Measurements from ENCODE around the gene PCLO.
A peak's percentile ranks its signal among the peaks of the same experiment; 100 is the strongest.

PCLO gene

GRCh38 chr7:83162402-83163256, at the start of gene PCLO:
PCLO (minus strand) TSS chr7:83162884; CDS start chr7:83162592, 292 bp downstream.
- peak; percentile 6 for DNase-seq

GRCh38 chr7:83211685-83212084, 49.0 kb upstream of the PCLO start:
- no peak for DNase-seq

- no peak for DNase-seq
Measured at GRCh38 chr7:83210479-83210878, 47.8 kb upstream of the PCLO start.

GRCh38 chr7:83204715-83205114, 42.0 kb upstream of the PCLO start:
- no peak for DNase-seq

- DNase-seq = no peak
Measured at GRCh38 chr7:83201355-83201754, 38.7 kb upstream of the PCLO start.

GRCh38 chr7:83190659-83191389, 28.1 kb upstream of the PCLO start:
- no peak for DNase-seq

- no peak for DNase-seq
Measured at GRCh38 chr7:83178796-83179195, 16.1 kb upstream of the PCLO start.

GRCh38 chr7:83178066-83178465, 15.4 kb upstream of the PCLO start:
- DNase-seq = no peak

- DNase-seq = no peak
Measured at GRCh38 chr7:83173664-83174063, 11.0 kb upstream of the PCLO start.

GRCh38 chr7:83166781-83167180, 4.1 kb upstream of the PCLO start:
- DNase-seq = no peak

- no peak for DNase-seq
Measured at GRCh38 chr7:83161899-83162401, 734 bp downstream of the PCLO start.

- no peak for DNase-seq
Measured at GRCh38 chr7:83161186-83161585, 1.5 kb downstream of the PCLO start.

GRCh38 chr7:83159731-83160130, 3.0 kb downstream of the PCLO start:
- DNase-seq = no peak

GRCh38 chr7:83156006-83156405, 6.7 kb downstream of the PCLO start:
- no peak for DNase-seq

- no peak for DNase-seq
Measured at GRCh38 chr7:83155407-83155806, 7.3 kb downstream of the PCLO start.

- no peak for DNase-seq
Measured at GRCh38 chr7:83153419-83153818, 9.3 kb downstream of the PCLO start.

- DNase-seq = no peak
Measured at GRCh38 chr7:83150310-83150709, 12.4 kb downstream of the PCLO start.

GRCh38 chr7:83149466-83149865, 13.2 kb downstream of the PCLO start:
- DNase-seq = no peak

GRCh38 chr7:83148776-83149175, 13.9 kb downstream of the PCLO start:
- DNase-seq = no peak

- DNase-seq = no peak
Measured at GRCh38 chr7:83143107-83143506, 19.6 kb downstream of the PCLO start.

- no peak for DNase-seq
Measured at GRCh38 chr7:83142365-83142764, 20.3 kb downstream of the PCLO start.

GRCh38 chr7:83141927-83142326, 20.8 kb downstream of the PCLO start:
- DNase-seq = no peak

- DNase-seq = no peak
Measured at GRCh38 chr7:83130623-83131545, 31.8 kb downstream of the PCLO start.

Measured in suppressor macrophage treated with lipopolysaccharide for 4 hours (primary cell).